ENCODE data around the gene RABGEF1.
A peak's percentile ranks its signal among the peaks of the same experiment; 100 is the strongest.
"Not testable (repeated sequence)": the region's sequence is repeated elsewhere in the genome, so short reads cannot be mapped to it uniquely, and the experiment has no call there.

Gene RABGEF1

DNA sequence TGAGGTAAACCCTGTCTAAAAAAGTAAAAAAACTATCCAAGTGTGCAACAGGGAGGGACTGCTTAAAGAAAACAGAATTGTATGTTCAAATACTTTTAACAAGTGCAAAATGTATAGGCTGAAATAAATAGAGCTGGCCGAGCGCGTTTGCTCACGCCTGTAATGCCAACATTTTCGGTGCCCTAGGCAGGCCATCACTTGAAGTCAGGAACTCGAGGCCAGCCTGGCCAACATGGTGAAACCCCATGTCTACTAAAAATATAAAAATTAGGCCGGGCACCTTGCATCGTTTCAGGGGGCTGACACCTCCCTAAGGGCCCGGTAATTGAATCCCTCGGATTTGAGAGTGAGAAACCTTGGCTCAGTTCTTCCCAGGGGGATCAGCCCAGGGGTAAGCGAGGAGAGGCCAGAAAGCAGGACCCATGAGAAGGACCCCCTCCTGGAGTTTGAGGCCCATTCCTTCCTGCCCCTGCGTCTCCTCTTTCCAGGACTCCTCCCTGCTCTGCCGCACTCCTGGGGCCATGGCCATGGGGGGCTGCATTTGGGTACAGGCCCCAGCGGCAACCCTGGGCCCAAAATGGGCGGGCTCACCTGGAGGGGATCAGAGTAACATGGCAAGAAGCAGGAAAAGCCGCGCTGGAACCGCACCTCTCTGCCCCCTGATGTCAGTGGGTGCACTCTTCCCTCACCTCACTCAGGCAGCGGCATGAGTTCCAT lies 105.0 kb downstream of the RABGEF1 start:
- DNase-seq (ENCODE audit: extremely low read depth in 1 of 2, low read depth in 1 of 2) = no peak

DNA sequence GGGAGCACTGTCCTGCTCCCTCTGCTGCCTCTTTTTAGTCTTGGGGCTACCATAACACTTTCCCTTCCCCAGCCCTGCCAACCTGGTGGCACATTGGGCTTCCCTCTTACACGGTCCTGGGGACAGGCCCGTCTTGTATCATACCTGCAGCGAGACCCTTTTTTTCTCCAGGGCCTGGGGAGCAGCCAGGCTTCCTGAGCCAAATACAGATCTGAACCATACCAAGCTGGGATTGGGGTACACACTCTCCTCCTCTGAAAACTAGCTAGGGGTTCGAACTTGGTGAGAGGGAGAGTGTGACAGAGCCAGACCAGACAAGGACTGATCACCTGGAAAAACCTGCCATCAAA lies 105.5 kb downstream of the RABGEF1 start:
- not testable (repeated sequence) for DNase-seq (ENCODE audit: extremely low read depth in 1 of 2, low read depth in 1 of 2)

DNA sequence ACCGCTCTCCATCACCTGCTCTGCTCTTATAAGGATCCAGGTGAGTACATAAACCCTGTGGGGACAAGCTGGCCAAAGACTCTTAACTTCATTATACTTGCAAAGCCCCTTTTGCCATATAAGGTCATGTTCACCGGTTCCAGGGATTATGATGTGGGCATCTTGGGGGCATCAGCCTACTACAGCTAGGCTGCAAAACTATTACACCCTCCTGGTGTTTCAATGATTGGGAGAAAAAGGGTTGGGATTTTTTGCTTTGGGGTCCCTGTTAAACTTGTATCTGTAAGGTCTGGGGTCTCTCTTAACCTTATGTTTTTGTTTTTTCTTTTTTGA lies 107.0 kb downstream of the RABGEF1 start:
- not testable (repeated sequence) for DNase-seq (ENCODE audit: extremely low read depth in 1 of 2, low read depth in 1 of 2)

DNA sequence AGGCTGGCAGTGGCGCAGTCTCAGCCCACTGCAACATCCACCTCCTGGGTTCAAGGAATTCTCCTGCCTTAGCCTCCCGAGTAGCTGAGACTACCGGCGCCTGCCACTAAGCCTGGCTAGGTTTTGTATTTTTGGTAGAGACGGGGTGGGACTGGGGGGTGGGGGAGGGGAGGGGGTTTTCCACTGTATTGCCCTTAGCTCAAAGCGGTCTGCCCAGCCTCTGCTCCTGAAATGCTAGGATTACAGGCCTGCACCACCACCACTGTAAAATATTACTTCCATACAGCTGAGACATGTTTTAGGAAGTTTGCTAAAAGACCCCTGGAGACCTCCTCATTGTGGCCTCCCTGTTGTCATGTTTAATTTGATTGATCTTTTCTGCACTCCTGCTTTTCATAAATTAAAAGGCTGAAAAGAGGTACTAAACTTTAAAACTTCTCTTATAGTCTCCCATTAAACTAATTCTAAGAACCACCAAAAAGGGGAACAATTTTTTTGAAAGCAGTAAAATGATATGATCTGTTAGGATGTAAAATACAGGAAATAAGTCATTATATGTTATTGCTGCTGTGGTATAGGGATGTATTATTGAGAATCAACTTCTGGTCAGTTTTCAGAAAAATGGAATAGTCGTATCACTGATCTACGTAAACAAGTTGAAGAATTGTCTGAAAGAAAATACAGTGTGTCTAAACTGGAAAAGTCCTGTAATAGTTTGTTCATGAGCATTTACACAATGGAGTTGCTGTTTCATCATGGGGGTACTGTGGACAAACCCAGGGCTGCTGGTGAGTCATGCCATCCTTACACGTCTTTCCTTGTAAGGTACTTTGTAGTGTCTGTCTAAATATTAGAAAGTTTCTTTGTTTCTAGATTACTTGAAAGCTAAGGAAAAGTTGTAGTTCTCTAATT lies 107.6 kb downstream of the RABGEF1 start:
- peak in 1 of 2 donors; percentile 51 for DNase-seq (ENCODE audit: extremely low read depth in 1 of 2, low read depth in 1 of 2)

DNA sequence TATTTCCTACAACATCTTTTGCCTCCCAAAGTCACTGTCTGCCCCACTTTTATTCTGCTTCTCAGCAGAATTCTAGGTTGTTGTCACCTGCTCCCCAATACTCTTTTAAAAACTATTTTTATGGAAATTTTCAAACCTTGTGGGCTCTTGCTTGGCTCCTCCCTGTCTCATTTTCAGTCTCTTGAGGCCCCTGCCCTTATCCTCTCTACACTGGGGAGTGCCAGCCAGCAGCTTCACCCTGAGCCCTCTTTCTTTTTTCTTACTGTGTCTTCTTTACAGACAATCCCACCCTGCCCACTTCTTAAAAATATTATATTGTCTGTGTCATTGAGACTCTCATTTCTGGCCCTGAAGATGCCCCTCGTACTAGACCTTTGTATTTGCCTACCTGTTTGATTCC lies 118.8 kb downstream of the RABGEF1 start:
- no peak for DNase-seq (ENCODE audit: extremely low read depth in 1 of 2, low read depth in 1 of 2)

DNA sequence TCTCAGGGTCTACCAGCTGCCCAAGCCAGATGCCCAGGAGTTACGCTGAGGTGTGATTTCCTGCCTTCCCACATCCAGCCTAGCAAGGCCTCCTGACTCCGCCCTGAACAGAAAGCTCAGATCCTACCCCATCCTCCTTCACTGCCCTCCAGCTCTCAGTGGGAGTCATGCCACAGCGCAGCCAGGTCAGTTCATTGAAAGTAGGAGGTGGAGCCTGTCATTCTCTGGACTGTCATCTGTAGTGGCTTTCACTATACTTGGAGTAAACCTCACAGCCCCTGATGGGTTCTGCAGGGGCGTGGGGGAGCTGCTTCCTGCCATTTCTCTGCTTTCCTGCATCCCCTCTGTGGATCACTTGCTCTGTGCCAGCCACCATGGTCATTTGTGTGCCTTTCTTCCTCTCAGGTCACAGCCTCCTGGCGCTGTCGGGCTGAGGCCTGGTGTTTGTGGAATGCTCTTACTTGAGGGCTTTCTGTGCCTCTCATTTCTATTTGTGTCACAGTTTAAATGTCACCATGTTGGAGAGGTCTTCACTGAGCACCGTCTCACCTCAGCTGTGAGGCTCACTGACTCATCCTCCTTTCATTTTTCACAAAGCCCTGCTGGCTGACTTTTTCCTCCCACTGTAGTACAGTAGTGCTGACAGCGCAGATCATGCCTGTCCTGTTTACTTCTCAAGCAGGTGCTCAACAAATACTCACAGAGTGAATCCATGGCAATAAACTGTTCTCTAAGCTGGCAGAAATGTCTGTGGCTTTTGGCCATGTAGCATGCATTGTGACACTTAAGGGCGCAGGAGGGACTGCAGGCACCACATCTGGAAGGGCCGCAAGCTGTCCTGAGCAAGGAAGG lies 119.5 kb downstream of the RABGEF1 start:
- DNase-seq (ENCODE audit: extremely low read depth in 1 of 2, low read depth in 1 of 2) = peak in 1 of 2 donors; percentile 49

DNA sequence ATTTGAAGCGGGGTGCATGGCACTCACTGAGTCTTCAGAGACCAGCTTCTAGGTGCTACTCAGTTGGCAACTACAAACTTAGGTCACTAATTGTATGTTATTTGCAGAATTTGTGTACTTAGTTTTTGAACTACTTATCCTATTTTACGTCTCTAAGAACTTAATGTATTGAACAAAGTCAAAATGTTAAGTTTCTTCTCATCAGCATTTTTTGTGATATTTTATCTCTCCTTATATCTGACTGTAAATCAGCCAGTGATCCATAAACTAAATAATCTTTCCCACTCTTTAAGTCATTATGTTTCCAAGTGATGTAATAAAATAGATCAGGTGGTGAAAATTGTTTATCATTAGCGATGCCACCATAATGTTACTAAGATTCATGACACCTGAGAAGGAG lies 120.2 kb downstream of the RABGEF1 start:
- DNase-seq (ENCODE audit: extremely low read depth in 1 of 2, low read depth in 1 of 2) = no peak
